ENCODE data around the gene FSTL4.

FSTL4 gene

DNA sequence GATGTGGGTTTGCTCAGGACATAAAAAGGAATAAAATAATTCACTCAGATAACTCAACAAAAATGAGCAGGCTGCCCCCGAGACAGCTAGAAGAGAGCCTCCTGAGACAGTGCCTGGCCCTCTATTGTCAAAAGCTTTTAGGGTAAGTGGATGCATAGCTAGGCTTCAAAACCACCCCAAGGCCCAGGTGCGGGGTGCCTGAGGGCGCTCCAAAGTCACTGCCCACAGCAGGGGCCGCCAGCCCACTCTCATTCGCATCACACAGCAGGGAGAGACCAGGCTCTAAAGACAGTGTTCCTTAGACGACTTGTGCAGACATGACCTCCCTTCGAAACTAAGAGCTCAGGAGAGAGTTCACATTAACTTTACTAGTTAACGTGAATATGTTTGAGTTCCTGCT lies 271.5 kb downstream of the FSTL4 start:
- ChIA-PET CTCF (no interaction called here), POLR2A (interaction anchor here (0.6 kb wide), 1 partner anchor 67 kb away, joined by 3 read pairs; no protein-coding TSS in a partner anchor)
- TF ChIP-seq CTCF (IDR thresholded peaks at IDR 0.05; ENCODE audit: insufficient read depth, low read length, missing control alignments): no peak
- no peak for DNase-seq (ENCODE audit: low read depth, low spot score)
- H3K4me3 ChIP-seq (ENCODE audit: low read depth, low read length): no peak overlapping the region

GRCh38 chr5:133340002-133340755 lies 272.2 kb downstream of the FSTL4 start:
- POLR2A ChIA-PET: interaction anchor here (0.6 kb wide), 1 partner anchor 66 kb away, joined by 3 read pairs; no protein-coding TSS in a partner anchor
- DNase-seq (ENCODE audit: low read depth, low spot score): no peak
- H3K4me3 ChIP-seq (ENCODE audit: low read depth, low read length): no peak overlapping the region
- no peak for TF ChIP-seq CTCF (IDR thresholded peaks at IDR 0.05; ENCODE audit: insufficient read depth, low read length, missing control alignments)
- CTCF ChIA-PET: no interaction called here

DNA sequence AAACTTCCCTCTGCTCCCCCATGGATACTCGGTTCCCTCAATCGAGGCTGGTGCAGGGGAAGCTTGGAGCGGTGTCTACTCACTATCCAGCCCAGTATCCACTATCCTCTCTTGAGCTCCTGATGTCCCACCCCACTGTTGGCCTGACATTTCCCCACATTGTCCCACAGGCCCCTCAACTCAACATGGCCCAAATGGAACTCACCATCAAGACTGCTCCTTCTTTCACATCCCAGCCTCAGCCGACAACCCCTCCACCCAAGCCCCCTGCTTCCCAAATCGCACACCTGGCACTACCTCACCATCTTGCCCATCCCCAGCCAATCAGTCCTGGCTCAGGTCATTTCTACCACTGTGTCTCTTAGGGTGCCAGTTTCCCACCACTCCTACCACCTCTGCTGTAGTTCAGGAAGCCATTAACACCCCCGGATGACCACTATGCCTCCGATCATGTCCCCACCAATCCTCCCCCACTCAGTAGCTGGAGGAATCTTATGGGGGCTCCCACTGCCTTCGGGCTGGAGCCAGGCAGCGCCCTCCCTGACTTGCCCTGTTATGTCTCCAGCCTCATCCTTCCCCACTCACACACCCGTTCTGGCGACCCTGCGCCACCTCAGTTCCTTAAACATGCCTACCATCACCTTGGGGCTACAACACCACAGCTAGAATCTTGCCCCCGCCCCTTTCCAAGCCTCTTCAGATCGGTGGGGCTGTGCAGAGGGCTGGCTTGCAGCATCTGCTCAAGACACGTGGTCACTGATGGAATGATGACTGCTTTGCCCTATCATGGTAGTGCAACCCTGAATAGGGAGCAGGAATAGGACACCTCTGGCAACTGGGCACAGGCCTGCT lies 273.6 kb downstream of the FSTL4 start:
- POLR2A ChIA-PET: no interaction called here
- CTCF ChIA-PET: interaction anchor here (1.6 kb wide), 1 partner anchor 531 kb away, joined by 3 read pairs; no protein-coding TSS in a partner anchor
- TF ChIP-seq CTCF (IDR thresholded peaks at IDR 0.05; ENCODE audit: insufficient read depth, low read length, missing control alignments): no peak
- no peak overlapping the region for H3K4me3 ChIP-seq (ENCODE audit: low read depth, low read length)
- no peak for DNase-seq (ENCODE audit: low read depth, low spot score)

DNA sequence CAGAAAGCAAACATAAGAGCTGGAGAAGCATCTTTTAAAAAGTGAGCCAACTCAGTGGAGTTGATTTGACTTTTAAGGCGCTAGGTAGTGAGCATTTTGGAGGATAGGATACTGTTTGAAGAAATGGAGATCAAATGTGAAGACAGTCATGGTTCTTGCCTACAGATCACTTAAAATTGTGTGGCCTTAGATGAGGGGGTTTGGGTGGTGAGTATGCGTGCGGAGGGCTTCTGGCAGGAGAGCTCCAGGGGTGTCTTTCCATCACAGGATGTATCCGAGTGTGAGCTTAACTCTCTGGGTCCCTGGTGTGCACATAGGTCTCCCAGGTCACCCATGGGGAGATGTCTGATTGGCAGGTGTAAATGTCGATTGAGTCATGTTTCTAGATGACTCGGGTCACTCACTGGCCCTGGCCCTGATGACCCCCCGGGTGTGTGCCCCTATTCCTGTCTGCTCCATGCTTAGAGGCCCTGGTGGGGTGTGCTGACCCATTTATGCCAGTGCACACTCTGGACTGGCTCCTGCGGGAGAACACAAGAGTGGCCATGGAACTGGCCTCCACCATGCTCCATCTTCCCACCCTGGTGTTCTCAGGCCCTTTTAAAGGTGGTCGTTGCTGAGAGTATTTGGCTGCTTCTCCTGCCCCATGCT lies 274.4 kb downstream of the FSTL4 start:
- H3K4me3 ChIP-seq (ENCODE audit: low read depth, low read length): no peak overlapping the region
- ChIA-PET POLR2A (no interaction called here), CTCF (interaction anchor here (1.6 kb wide), 1 partner anchor 532 kb away, joined by 3 read pairs; no protein-coding TSS in a partner anchor)
- no peak for DNase-seq (ENCODE audit: low read depth, low spot score)
- no peak for TF ChIP-seq CTCF (IDR thresholded peaks at IDR 0.05; ENCODE audit: insufficient read depth, low read length, missing control alignments)

GRCh38 chr5:133336969-133337410 lies 275.4 kb downstream of the FSTL4 start:
- TF ChIP-seq CTCF (IDR thresholded peaks at IDR 0.05; ENCODE audit: insufficient read depth, low read length, missing control alignments): no peak
- CTCF ChIA-PET: interaction anchor here (1.6 kb wide), 1 partner anchor 533 kb away, joined by 3 read pairs; no protein-coding TSS in a partner anchor
- H3K4me3 ChIP-seq (ENCODE audit: low read depth, low read length): no peak overlapping the region
- DNase-seq (ENCODE audit: low read depth, low spot score): no peak
- POLR2A ChIA-PET: no interaction called here
